Smooth muscle cell of the brain vasculature (primary cell): Measurements from ENCODE around the gene BCOR.

Source experiments
- DNase-seq: peaks from one replicate; pipeline ENCODE4 v3.0.0-alpha.2; 2012; ENCODE audit warnings: low read depth, low spot score

Gene BCOR

GRCh38 chrX:40112996-40113395, 15.2 kb upstream of the BCOR start:
- DNase-seq: no peak

GRCh38 chrX:40111868-40112267, 14.1 kb upstream of the BCOR start:
- DNase-seq: no peak

DNA sequence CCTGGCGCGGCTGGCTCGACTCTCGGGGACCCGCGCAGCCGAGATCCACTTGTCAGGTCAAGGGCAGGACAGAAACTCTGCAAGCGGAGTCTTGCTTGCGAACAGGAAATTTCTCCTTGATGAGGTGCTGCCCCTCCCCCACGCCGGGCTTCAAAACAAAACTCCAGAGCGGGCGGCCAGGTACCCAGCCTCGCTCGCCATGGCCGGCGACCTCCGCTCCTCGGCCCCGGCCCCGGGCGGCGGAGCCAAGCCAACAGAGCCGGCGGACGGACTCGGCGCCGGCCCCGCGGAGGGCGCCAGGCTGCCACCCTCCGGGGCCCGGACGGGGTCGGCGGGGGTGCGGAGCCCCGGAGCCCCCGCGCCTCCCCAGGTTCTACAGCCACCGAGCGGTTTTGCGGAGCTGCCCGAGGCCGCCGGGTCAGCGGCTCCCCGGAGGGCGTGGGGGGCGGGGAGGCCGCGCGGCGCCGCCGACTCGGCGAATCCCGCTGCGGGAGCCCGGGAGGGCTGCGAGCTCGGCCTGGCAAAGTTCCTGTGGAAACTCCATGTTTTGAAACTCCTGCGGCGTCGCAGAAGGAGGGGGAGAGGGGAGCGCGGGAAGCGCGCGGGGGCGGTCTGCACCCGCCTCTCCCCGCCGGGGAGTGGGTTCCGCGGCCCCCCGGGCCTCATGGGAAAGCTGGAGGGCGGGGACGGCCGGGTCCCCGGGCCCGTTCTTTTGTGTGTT, 11.7 kb upstream of the BCOR start:
- DNase-seq: no peak

- DNase-seq: no peak
Measured at GRCh38 chrX:40108959-40109287, 11.2 kb upstream of the BCOR start.

GRCh38 chrX:40108162-40108958, 10.6 kb upstream of the BCOR start:
- DNase-seq: no peak

- no peak for DNase-seq
Measured at GRCh38 chrX:40107291-40108161, 9.8 kb upstream of the BCOR start.

GRCh38 chrX:40106676-40107290, 9.0 kb upstream of the BCOR start:
- no peak for DNase-seq

DNA sequence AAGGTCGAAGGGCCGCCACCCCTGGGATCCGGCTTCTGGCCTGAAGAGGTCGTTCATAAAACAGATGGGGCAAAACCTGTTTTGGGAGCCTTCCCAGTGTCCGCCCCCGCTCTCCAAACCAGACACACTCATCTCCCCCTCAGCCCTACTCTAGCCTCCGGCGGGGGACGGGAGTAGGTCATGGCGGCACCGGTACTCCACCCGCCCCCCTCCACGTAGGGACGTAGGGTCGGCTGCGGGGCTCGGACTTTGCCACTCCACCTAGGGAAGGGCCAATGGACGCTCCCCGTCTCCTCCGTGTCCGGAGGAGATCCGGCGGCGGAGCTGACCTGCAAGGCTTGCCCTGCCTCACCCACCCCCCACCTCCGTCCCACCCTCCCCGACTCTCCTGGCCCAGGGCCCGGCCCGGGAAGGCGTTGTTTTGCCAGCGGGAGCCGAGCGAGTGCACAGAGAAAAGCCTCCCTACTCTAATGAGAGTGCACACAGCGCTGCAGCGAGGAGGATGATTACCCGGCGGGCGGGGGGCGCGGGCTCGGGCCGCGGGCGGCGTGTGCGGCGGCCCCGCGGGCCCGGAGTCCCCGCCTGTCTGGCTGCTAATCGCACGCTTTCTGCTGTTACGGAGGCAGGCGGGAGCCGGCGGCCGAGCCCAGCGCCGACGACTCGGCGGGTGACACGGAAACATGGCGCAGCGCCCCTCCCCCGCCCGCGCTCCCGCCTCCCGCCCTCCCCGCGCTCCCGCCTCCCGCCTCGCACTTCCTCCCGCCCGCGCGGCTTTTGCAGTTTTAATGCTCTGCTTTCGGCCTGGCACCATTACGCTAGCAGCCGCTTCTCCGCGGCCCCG, 8.3 kb upstream of the BCOR start:
- DNase-seq: no peak

GRCh38 chrX:40104985-40105834, 7.5 kb upstream of the BCOR start:
- no peak for DNase-seq

- DNase-seq: no peak
Measured at GRCh38 chrX:40104630-40104984, 6.8 kb upstream of the BCOR start.

GRCh38 chrX:40103565-40104323, 6.0 kb upstream of the BCOR start:
- no peak for DNase-seq

GRCh38 chrX:40102393-40103381, 4.9 kb upstream of the BCOR start:
- no peak for DNase-seq

GRCh38 chrX:40101430-40101802, 3.7 kb upstream of the BCOR start:
- no peak for DNase-seq

DNA sequence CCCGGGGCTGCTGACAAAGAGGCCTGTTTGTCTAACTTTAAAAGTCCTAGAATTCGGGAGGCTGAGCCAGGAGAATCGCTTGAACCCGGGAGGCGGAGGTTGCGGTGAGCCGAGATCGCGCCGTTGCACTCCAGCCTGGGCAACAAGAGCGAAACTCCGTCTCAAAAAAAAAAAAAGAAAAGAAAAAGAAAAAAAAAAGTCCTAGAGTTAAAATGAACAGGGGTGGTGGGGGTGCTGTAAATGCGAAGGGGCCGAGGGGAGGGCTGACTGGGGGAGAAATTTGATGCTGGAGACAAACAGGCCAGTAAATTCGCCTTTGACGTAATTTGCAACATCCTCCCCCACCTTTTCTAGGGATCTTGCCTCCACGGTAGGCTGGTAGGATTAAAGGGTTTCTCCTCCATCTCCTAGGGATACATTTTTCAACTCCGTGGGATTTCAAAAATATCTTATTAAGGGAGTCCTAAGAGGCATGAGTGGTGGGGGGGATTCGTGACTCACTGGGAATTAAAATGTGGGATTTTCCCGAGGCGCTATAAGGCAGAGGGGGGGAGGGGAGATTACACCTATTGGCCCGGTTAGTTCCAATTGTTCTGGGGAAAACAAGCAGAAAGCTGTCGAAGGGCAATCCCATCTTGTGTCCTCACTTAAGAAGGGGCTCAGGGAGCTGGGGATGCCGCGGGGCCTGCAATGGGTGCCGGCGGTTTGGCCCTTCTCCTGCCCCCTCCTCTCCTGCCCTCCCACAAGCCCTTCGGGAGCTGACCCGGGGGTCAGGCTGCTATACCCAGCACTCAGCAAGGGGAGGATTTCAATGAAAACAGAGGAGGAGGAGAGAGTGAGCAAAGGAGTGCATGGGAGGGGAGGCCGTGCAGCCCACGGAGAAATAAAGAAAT, 3.0 kb upstream of the BCOR start:
- no peak for DNase-seq

GRCh38 chrX:40100141-40100536, 2.4 kb upstream of the BCOR start:
- DNase-seq: no peak

DNA sequence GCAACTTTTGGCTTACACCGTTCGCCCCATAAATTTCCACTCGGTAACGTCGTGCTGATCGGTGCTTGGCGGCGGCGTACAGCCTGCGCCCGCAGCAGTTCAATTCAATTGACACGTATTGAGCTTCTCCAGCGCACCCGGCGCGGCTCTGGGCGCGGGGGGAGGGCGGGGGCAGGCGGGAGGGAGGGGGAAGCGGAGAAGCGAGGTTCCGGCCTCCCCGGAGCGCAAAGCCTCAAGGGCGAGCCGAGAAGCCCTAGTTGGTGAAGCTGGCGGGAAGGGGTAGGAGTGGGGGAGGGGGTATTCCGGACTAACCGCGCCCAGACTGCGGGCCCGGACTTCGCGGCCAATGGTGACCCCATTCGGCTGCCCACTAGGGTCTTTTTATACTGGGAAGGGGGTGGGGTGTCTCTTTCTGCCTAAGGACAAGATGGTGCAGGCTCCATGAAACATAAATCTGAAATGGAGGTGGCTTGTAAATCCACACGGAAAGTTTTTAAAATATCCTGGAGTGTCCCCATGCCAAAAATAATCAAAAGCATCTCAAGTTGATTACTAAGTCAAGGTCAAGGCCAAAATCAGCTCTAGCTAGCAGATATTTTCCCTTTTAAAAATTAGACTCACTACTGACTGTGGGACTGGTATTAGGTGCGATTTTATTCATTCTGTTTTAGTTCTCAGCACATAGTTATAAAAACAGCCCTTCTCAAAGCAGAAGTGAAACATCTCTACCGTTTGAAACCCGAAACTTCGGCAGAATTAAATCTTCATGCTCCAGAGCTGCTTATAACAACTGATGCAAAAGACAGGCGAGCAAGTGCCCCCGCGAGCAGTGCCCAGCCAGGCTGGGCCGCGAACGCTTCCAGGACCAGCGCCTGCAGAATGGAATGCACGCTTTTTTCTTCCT, 1.5 kb upstream of the BCOR start:
- DNase-seq: no peak
